Caco-2 (cell line): ENCODE measurements around the gene NOL4L. TPM values are rescaled to one million over a fixed set of nuclear protein-coding genes. Genes with fewer than 3 reads are reported as not detected.

Experiments used
- BruUV-seq: library from RNA; stranded (reverse); fragments of 400-500 nt; replicated peaks from 2 replicates; lab custom pipeline; 2021; lab: Mats Ljungman, UMichigan
- CTCF ChIA-PET: fragments of 300-600 bp; sonication (Branson Sonifier 250); formaldehyde crosslinking; loops from one replicate; lab custom pipeline; 2022; ENCODE audit warnings: antibody characterized with exemption; lab: Charles Lee
- POLR2A ChIA-PET: fragments of 300-600 bp; sonication (Branson Sonifier 250); formaldehyde crosslinking; loops from one replicate; lab custom pipeline; 2022; ENCODE audit warnings: antibody characterized with exemption; lab: Charles Lee
- DNase-seq, 2 experiments: peaks; one replicate each; pipeline versions ENCODE4 v3.0.0 to v3.0.0-alpha.2; 2020 to 2022
- H3K27me3 ChIP-seq: replicated peaks from 2 replicates; pipeline ENCODE4 v1.6.0; 2011; ENCODE audit warnings: low read length; ENCODE audit not compliant: control insufficient read depth, insufficient read depth
- H3K36me3 ChIP-seq: 2 replicates; pipeline ENCODE4 v1.5.1; 2011; ENCODE audit warnings: low read length; ENCODE audit not compliant: control insufficient read depth, insufficient read depth
- H3K4me1 ChIP-seq: fragments of 250-450 bp; sonication (Bioruptor Pico); 2 replicates; pipeline ENCODE4 v1.5.1; 2020; ENCODE audit warnings: mild to moderate bottlenecking
- H3K4me3 ChIP-seq: 2 replicates; pipeline ENCODE4 v1.5.1; 2011; ENCODE audit warnings: low read depth, mild to moderate bottlenecking, control low read depth, low read length
- H3K9me3 ChIP-seq: fragments of 250-450 bp; sonication (Bioruptor Pico); 2 replicates; pipeline ENCODE4 v1.5.1; 2020; ENCODE audit warnings: mild to moderate bottlenecking, moderate library complexity
- H3K27ac Mint-ChIP-seq: one replicate; pipeline ENCODE4 v1.8.0; 2022; ENCODE audit warnings: mixed read lengths; ENCODE audit not compliant: unreplicated experiment
- H3K27me3 Mint-ChIP-seq: one replicate; pipeline ENCODE4 v1.8.0; 2022; ENCODE audit warnings: mixed read lengths; ENCODE audit not compliant: insufficient read depth, unreplicated experiment
- H3K36me3 Mint-ChIP-seq: one replicate; pipeline ENCODE4 v1.8.0; 2022; ENCODE audit warnings: mild to moderate bottlenecking, mixed read lengths; ENCODE audit not compliant: insufficient read depth, unreplicated experiment
- H3K4me1 Mint-ChIP-seq: one replicate; pipeline ENCODE4 v1.8.0; 2022; ENCODE audit warnings: low read depth, mixed read lengths; ENCODE audit not compliant: unreplicated experiment
- H3K4me3 Mint-ChIP-seq: one replicate; pipeline ENCODE4 v1.8.0; 2022; ENCODE audit warnings: mild to moderate bottlenecking, moderate library complexity, mixed read lengths; ENCODE audit not compliant: unreplicated experiment
- H3K9me3 Mint-ChIP-seq: one replicate; pipeline ENCODE4 v1.8.0; 2022; ENCODE audit warnings: mixed read lengths; ENCODE audit not compliant: unreplicated experiment
- intact Hi-C: fragments of 100-400 bp; cut with micrococcal nuclease; formaldehyde crosslinking; loops from one replicate; pipeline ENCODE4 v1.10.0; 2022; ENCODE audit not compliant: unreplicated experiment
- total RNA-seq: library from RNA; stranded (reverse); gene quantifications from 2 replicates; pipeline ENCODE4 v1.2.3, GENCODE V29; 2022
- TF ChIP-seq, protein P1 (sequence below), 2 experiments: fragments of 200-600 bp in 1 of 2; IDR thresholded peaks; 1 replicate in 1 of 2; 2 replicates in 1 of 2; pipeline versions ENCODE4 v1.5.1 to v1.8.0; 2011 to 2022; ENCODE audit warnings: antibody characterized with exemption in 1 of 2, control low read depth in 1 of 2, inconsistent platforms in 1 of 2, low read depth in 1 of 2, low read length in 1 of 2, mild to moderate bottlenecking in 1 of 2, moderate library complexity in 1 of 2; ENCODE audit not compliant: insufficient read depth in 1 of 2, severe bottlenecking in 1 of 2, unreplicated experiment in 1 of 2

Gene NOL4L
- total RNA-seq, 1 experiment from 2014 or later = 80.9 TPM

DNA sequence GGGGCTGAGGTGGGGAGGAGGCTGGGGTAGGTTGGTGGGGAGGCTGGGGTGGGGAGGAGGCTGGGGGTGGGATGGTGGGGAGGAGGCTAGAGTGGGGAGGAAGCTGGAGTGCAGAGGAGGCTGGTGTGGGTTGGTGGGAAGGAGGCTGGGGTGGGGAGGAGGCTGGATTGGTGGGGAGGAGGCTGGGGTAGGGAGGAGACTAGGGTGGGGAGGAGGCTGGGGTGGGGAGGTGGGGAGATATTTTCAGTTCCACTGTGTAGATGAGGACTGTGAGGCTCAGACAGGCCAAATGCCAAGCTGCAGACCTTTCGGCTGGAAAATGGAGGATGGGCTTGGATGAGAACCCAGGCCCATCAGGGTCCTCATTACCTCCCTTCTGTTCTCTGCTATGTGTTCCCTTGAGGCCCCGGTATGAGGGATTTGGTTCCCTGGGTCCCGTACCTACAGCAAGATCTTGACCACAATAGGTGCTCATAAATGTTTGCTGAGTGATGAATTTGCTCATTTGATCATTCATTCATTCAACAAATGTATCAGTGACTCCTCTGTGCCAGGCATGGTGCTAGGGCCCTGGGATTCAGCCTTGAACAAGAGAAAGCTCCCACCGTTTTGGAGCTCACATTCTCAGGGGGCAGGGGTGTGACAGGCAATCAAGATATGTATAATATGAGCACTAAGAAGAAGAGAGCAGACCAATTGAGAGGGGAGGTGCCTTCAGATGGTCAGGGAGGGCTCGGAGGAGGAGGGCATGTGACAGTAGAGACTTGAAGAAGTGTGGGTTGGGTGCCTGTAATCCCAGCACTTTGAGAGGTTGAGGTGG, 36.1 kb upstream of the NOL4L start:
- Mint-ChIP-seq H3K4me1 (no peaks in the 10 kb centered on the region), H3K4me3 (no peak overlapping the region), H3K36me3 (no peaks in the 10 kb centered on the region), H3K27me3 (peaks cover 4% of the 10 kb centered on the region), H3K9me3 (no peaks in the 10 kb centered on the region), H3K27ac (no peak overlapping the region)
- intact Hi-C loops = no loop called here
- no peaks in the 10 kb centered on the region for H3K4me1 ChIP-seq
- no peaks in the 10 kb centered on the region for H3K36me3 ChIP-seq
- CTCF ChIA-PET = interaction anchor here (1.5 kb wide), 1 partner anchor 100 kb away, joined by 4 read pairs; no protein-coding TSS in a partner anchor
- no peaks in the 10 kb centered on the region for H3K9me3 ChIP-seq
- H3K4me3 ChIP-seq = no peak overlapping the region
- TF ChIP-seq, protein P1, sequence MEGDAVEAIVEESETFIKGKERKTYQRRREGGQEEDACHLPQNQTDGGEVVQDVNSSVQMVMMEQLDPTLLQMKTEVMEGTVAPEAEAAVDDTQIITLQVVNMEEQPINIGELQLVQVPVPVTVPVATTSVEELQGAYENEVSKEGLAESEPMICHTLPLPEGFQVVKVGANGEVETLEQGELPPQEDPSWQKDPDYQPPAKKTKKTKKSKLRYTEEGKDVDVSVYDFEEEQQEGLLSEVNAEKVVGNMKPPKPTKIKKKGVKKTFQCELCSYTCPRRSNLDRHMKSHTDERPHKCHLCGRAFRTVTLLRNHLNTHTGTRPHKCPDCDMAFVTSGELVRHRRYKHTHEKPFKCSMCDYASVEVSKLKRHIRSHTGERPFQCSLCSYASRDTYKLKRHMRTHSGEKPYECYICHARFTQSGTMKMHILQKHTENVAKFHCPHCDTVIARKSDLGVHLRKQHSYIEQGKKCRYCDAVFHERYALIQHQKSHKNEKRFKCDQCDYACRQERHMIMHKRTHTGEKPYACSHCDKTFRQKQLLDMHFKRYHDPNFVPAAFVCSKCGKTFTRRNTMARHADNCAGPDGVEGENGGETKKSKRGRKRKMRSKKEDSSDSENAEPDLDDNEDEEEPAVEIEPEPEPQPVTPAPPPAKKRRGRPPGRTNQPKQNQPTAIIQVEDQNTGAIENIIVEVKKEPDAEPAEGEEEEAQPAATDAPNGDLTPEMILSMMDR (IDR thresholded peaks at IDR 0.05; ENCODE audit: insufficient read depth in 1 of 2, low read depth in 1 of 2, low read length in 1 of 2, severe bottlenecking in 1 of 2, unreplicated experiment in 1 of 2) = no peak
- BruUV-seq = no TSS peak
- H3K27me3 ChIP-seq = no peaks in the 10 kb centered on the region
- DNase-seq = peak; percentile 64 to 91
- POLR2A ChIA-PET = no interaction called here

DNA sequence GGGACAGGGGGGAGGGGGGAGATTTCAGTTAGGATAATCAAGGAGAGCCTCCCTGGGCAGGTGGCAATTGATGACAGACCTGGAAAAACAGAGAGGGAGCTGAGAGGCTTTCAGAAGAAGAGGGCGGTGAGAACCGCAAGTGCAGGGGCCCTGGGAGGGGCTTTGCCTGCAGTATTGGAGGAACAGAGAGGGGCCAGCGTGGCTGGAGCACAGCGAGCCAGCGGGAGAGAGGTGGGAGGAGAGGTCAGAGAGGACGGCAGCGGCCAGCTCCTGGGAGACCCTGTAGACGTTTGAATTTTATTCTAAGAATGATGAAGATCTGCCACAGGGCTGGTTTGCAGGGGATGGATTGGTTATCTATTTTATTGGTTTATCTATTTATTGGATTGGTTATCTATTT, 34.5 kb upstream of the NOL4L start:
- H3K27ac Mint-ChIP-seq = no peak overlapping the region

DNA sequence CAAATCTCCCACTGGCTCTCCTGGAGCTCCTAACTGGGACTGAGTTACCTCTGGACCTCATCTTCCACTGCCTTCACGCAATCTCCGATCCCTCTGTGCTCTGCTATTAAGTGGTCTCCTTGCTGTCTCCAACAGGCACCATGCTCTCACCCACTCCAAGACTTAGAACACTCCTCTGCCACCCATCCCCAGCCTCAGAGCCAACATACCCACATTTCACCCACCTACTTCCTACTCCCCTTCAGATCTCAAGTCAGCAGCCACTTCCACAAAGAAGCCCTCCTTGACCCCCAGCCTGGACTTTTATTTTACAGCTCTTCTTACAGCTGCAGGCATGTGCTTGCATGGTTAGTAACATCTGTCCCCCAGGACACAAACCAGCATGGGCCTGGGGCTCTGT, 29.6 kb upstream of the NOL4L start:
- H3K4me1 Mint-ChIP-seq = no peaks in the 10 kb centered on the region
- H3K4me3 Mint-ChIP-seq = no peak overlapping the region
- Histone ChIP-seq H3K4me1 (no peaks in the 10 kb centered on the region), H3K9me3 (no peaks in the 10 kb centered on the region), H3K27me3 (no peaks in the 10 kb centered on the region), H3K36me3 (no peaks in the 10 kb centered on the region), H3K4me3 (no peak overlapping the region)
- no peak overlapping the region for H3K27ac Mint-ChIP-seq
- no peaks in the 10 kb centered on the region for H3K36me3 Mint-ChIP-seq
- BruUV-seq = no TSS peak
- ChIA-PET POLR2A (no interaction called here), CTCF (no interaction called here)
- DNase-seq = no peak
- H3K27me3 Mint-ChIP-seq = peaks cover 10% of the 10 kb centered on the region
- TF ChIP-seq, protein P1 (IDR thresholded peaks at IDR 0.05; ENCODE audit: insufficient read depth in 1 of 2, low read depth in 1 of 2, low read length in 1 of 2, severe bottlenecking in 1 of 2, unreplicated experiment in 1 of 2) = no peak
- intact Hi-C loops = no loop called here
- H3K9me3 Mint-ChIP-seq = no peaks in the 10 kb centered on the region

More for the DNA sequence above, 34.5 kb upstream of the NOL4L start:
- no peaks in the 10 kb centered on the region for H3K36me3 Mint-ChIP-seq
- Histone ChIP-seq H3K4me1 (no peaks in the 10 kb centered on the region), H3K4me3 (no peak overlapping the region), H3K9me3 (no peaks in the 10 kb centered on the region), H3K36me3 (no peaks in the 10 kb centered on the region), H3K27me3 (no peaks in the 10 kb centered on the region)
- no peak for DNase-seq
- no peaks in the 10 kb centered on the region for H3K9me3 Mint-ChIP-seq
- H3K4me3 Mint-ChIP-seq = no peak overlapping the region
- H3K27me3 Mint-ChIP-seq = peaks cover 4% of the 10 kb centered on the region
- TF ChIP-seq, protein P1 (IDR thresholded peaks at IDR 0.05; ENCODE audit: insufficient read depth in 1 of 2, low read depth in 1 of 2, low read length in 1 of 2, severe bottlenecking in 1 of 2, unreplicated experiment in 1 of 2) = no peak
- no TSS peak for BruUV-seq
- ChIA-PET CTCF (interaction anchor here (1.8 kb wide), 1 partner anchor 98 kb away, joined by 4 read pairs; no protein-coding TSS in a partner anchor), POLR2A (no interaction called here)
- intact Hi-C loops = no loop called here
- H3K4me1 Mint-ChIP-seq = no peaks in the 10 kb centered on the region
